GM18526 (cell line): ENCODE data around the gene NRN1L.

Experiments
- POLR2A ChIP-seq: IDR thresholded peaks from 3 replicates; pipeline ENCODE4 v1.6.1; 2011; ENCODE audit not compliant: insufficient read length; ENCODE audit errors: extremely low read depth

The NRN1L gene

DNA sequence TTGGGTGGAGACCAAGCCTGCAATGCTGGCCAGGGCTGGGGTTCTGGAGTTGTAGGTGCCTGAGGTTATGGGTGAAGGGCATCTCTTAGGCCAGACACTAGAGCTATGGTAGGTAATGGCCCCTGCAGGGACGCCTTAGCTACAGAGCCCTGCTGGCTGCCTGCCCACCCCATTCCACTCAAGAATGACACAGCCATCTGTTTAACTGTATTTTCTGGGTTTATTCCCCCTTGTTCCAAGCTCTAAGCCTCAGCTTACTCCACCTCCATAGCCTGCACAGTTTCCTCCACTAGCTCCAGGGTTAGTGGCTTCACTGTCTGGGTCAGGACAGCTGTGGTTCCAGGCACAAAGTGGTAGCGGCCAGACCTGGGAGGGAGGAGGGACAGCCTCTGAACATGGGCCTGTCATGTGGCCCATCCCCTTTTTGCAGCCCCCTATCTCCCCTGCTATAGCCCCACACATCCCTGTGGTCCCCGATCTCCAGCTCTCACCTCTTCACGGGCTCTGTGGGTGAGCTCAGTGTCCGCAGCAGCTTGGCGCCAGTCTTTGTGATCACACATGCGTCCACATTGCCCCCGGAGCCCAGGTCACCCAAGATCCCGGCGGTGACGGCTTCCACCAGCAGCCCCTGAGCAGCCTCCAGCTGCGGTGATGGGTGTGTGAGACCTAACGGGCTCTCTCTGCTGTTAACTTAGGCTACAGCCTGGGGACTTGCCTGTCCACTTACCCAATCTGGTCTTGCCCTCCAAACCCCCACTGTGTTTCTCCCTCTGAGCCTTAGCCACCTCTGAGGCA is 49.8 kb downstream of the NRN1L start:
- TF ChIP-seq POLR2A = no peak

DNA sequence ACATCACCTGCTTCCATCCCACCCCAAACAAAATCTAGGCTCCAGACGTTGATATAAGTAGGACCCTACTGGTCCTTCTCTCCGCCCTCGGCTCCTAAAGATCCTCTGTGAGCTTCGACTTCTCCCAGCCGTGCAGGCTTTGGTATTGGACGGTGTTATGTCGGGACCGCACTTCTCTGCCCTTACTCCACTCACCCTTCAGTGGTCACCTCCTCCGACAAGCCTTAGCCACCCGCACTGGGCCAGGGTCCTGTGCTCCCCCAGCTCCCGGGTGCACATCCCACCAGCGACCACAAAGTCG is 50.4 kb downstream of the NRN1L start:
- no peak for TF ChIP-seq POLR2A

DNA sequence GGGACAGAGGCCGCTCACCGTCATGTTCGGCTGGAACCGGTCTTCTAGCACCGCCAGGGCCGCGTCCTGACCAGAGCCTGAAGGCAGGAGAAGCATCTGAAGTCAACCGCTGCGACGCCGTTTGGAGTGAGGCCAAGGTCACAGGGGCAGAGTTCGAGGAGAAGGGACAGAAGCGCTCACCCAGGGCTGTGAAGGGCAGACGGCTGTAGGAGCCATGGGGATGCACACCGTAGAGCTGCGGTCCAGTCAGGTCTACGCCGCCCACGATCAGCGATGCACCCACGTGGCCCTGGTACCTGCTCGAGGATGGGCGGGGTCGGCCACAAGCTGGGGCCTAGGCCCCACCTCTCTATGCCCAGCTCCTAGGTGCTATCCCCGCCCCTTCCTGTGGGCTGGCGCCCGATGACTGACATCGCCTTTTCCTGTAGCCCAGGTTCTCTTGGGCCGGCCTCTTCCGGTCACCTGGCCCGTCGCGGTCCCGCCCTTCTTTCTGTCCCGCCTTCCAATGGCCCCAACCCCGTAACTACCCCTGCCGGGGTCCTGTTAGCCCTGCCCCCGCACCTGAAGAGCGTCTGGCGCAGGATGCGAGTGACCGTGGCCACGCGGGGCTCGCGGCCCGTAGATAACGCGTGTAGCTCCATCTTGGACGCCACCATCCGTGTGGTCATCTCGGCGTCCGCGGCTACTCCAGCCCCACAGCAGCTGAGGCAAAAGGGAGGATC is 50.9 kb downstream of the NRN1L start:
- peak; percentile 86 for TF ChIP-seq POLR2A
